Activated CD8-positive, alpha-beta T cell treated with anti-CD3 and anti-CD28 coated beads, Interleukin-2, amount 10 ng/mL, durations not matched to agents 7 days and 5 days (primary cell): ENCODE results near the gene SATL1. TPM values are rescaled to one million over a fixed set of nuclear protein-coding genes. Genes with fewer than 3 reads are reported as not detected.
A peak's percentile ranks its signal among the peaks of the same experiment; 100 is the strongest.

Source experiments
- ATAC-seq: fragments of 150-1000 bp; cut with Tn5 transposase; one replicate; pipeline ENCODE4 v1.10.0; 2021; ENCODE audit warnings: moderate library complexity
- CTCF ChIA-PET: fragments of 350-600 bp; sonication (Branson Sonifier 250); formaldehyde crosslinking; loops from one replicate; lab custom pipeline; 2021; ENCODE audit warnings: antibody characterized with exemption; lab: Charles Lee
- POLR2A ChIA-PET: fragments of 350-600 bp; sonication (Branson Sonifier 250); formaldehyde crosslinking; loops from one replicate; lab custom pipeline; 2021; ENCODE audit warnings: antibody characterized with exemption; lab: Charles Lee
- DNase-seq: peaks from one replicate; pipeline ENCODE4 v3.0.0-alpha.2; 2020
- H3K27ac Mint-ChIP-seq: one replicate; pipeline ENCODE4 v1.8.0; 2021; ENCODE audit warnings: mild to moderate bottlenecking, mixed read lengths
- H3K27me3 Mint-ChIP-seq: one replicate; pipeline ENCODE4 v1.8.0; 2021; ENCODE audit warnings: low read depth, mixed read lengths
- H3K36me3 Mint-ChIP-seq: one replicate; pipeline ENCODE4 v1.8.0; 2021; ENCODE audit warnings: low read depth, mixed read lengths
- H3K4me1 Mint-ChIP-seq: one replicate; pipeline ENCODE4 v1.8.0; 2021; ENCODE audit warnings: low read depth, mixed read lengths
- H3K4me3 Mint-ChIP-seq: one replicate; pipeline ENCODE4 v1.8.0; 2021; ENCODE audit warnings: mild to moderate bottlenecking, mixed read lengths
- H3K9me3 Mint-ChIP-seq: one replicate; pipeline ENCODE4 v1.8.0; 2022; ENCODE audit warnings: mixed read lengths; ENCODE audit not compliant: insufficient read depth
- total RNA-seq, 2 experiments: library from RNA; stranded (reverse); gene quantifications; one replicate each; pipeline ENCODE4 v1.2.3, GENCODE V29; 2021

The SATL1 gene
- total RNA-seq, 2 experiments from 2014 or later: not detected

- CTCF ChIA-PET: no interaction called here
Measured at GRCh38 chrX:85196319-85196718, 47.3 kb downstream of the SATL1 start.

GRCh38 chrX:85159644-85160043 is 83.9 kb downstream of the SATL1 start:
- Mint-ChIP-seq H3K36me3 (no peaks in the 10 kb centered on the region), H3K4me3 (no peak overlapping the region), H3K9me3 (no peaks in the 10 kb centered on the region), H3K27ac (no peak overlapping the region), H3K27me3 (no peaks in the 10 kb centered on the region), H3K4me1 (no peaks in the 10 kb centered on the region)
- ChIA-PET POLR2A (no interaction called here), CTCF (no interaction called here)
- DNase-seq: no peak
- ATAC-seq: no peak

More at GRCh38 chrX:85196319-85196718, 47.3 kb downstream of the SATL1 start:
- Mint-ChIP-seq H3K27ac (no peak overlapping the region), H3K4me3 (no peak overlapping the region), H3K9me3 (no peaks in the 10 kb centered on the region), H3K4me1 (no peaks in the 10 kb centered on the region), H3K27me3 (no peaks in the 10 kb centered on the region), H3K36me3 (no peaks in the 10 kb centered on the region)
- no peak for DNase-seq
- no peak for ATAC-seq
- POLR2A ChIA-PET: no interaction called here

- no peak overlapping the region for H3K4me3 Mint-ChIP-seq
- no peaks in the 10 kb centered on the region for H3K9me3 Mint-ChIP-seq
- POLR2A ChIA-PET: no interaction called here
- no peaks in the 10 kb centered on the region for H3K27me3 Mint-ChIP-seq
- CTCF ChIA-PET: interaction anchor here (1.4 kb wide), 1 partner anchor 30 kb away, joined by 4 read pairs; no protein-coding TSS in a partner anchor
- ATAC-seq (no peak), DNase-seq (no peak)
- H3K27ac Mint-ChIP-seq: no peak overlapping the region
- no peaks in the 10 kb centered on the region for H3K36me3 Mint-ChIP-seq
- no peaks in the 10 kb centered on the region for H3K4me1 Mint-ChIP-seq
Measured at GRCh38 chrX:85140964-85141363, 102.6 kb downstream of the SATL1 start.

GRCh38 chrX:85139422-85139821 is 104.2 kb downstream of the SATL1 start:
- no peak overlapping the region for H3K4me3 Mint-ChIP-seq
- H3K4me1 Mint-ChIP-seq: no peaks in the 10 kb centered on the region
- ChIA-PET CTCF (no interaction called here), POLR2A (no interaction called here)
- H3K27ac Mint-ChIP-seq: no peak overlapping the region
- no peaks in the 10 kb centered on the region for H3K9me3 Mint-ChIP-seq
- ATAC-seq: no peak
- H3K27me3 Mint-ChIP-seq: no peaks in the 10 kb centered on the region
- no peak for DNase-seq
- H3K36me3 Mint-ChIP-seq: no peaks in the 10 kb centered on the region

GRCh38 chrX:85136409-85136808 is 107.2 kb downstream of the SATL1 start:
- Mint-ChIP-seq H3K36me3 (no peaks in the 10 kb centered on the region), H3K4me1 (no peaks in the 10 kb centered on the region), H3K27ac (no peak overlapping the region), H3K4me3 (no peak overlapping the region), H3K9me3 (no peaks in the 10 kb centered on the region), H3K27me3 (no peaks in the 10 kb centered on the region)
- POLR2A ChIA-PET: no interaction called here
- DNase-seq (no peak), ATAC-seq (no peak)
- CTCF ChIA-PET: no interaction called here

GRCh38 chrX:85115252-85115651 is 128.3 kb downstream of the SATL1 start:
- ATAC-seq: no peak
- POLR2A ChIA-PET: no interaction called here
- DNase-seq: no peak
- H3K9me3 Mint-ChIP-seq: no peaks in the 10 kb centered on the region
- no peak overlapping the region for H3K27ac Mint-ChIP-seq
- H3K4me3 Mint-ChIP-seq: no peak overlapping the region
- H3K4me1 Mint-ChIP-seq: no peaks in the 10 kb centered on the region
- CTCF ChIA-PET: no interaction called here
- H3K36me3 Mint-ChIP-seq: no peaks in the 10 kb centered on the region
- no peaks in the 10 kb centered on the region for H3K27me3 Mint-ChIP-seq

GRCh38 chrX:85114776-85115175 is 128.8 kb downstream of the SATL1 start:
- H3K9me3 Mint-ChIP-seq: no peaks in the 10 kb centered on the region
- no peak for DNase-seq
- H3K36me3 Mint-ChIP-seq: no peaks in the 10 kb centered on the region
- no peak overlapping the region for H3K27ac Mint-ChIP-seq
- ChIA-PET CTCF (no interaction called here), POLR2A (no interaction called here)
- no peak overlapping the region for H3K4me3 Mint-ChIP-seq
- no peaks in the 10 kb centered on the region for H3K27me3 Mint-ChIP-seq
- H3K4me1 Mint-ChIP-seq: no peaks in the 10 kb centered on the region
- ATAC-seq: no peak

GRCh38 chrX:85114171-85114570 is 129.4 kb downstream of the SATL1 start:
- ChIA-PET POLR2A (no interaction called here), CTCF (no interaction called here)
- no peaks in the 10 kb centered on the region for H3K4me1 Mint-ChIP-seq
- no peaks in the 10 kb centered on the region for H3K27me3 Mint-ChIP-seq
- DNase-seq (no peak), ATAC-seq (no peak)
- H3K36me3 Mint-ChIP-seq: no peaks in the 10 kb centered on the region
- H3K9me3 Mint-ChIP-seq: no peaks in the 10 kb centered on the region
- no peak overlapping the region for H3K27ac Mint-ChIP-seq
- no peak overlapping the region for H3K4me3 Mint-ChIP-seq

- H3K4me3 Mint-ChIP-seq: no peak overlapping the region
- no peak for ATAC-seq
- DNase-seq: no peak
- POLR2A ChIA-PET: no interaction called here
- H3K27me3 Mint-ChIP-seq: no peaks in the 10 kb centered on the region
- H3K4me1 Mint-ChIP-seq: no peaks in the 10 kb centered on the region
- no peaks in the 10 kb centered on the region for H3K36me3 Mint-ChIP-seq
- no peak overlapping the region for H3K27ac Mint-ChIP-seq
- CTCF ChIA-PET: no interaction called here
- no peaks in the 10 kb centered on the region for H3K9me3 Mint-ChIP-seq
Measured at GRCh38 chrX:85113746-85114145, 129.8 kb downstream of the SATL1 start.

GRCh38 chrX:85112293-85112692 is 131.3 kb downstream of the SATL1 start:
- no peak for ATAC-seq
- ChIA-PET POLR2A (no interaction called here), CTCF (interaction anchor here (1.2 kb wide), 1 partner anchor 10 kb away, joined by 3 read pairs; no protein-coding TSS in a partner anchor)
- no peak for DNase-seq
- H3K27ac Mint-ChIP-seq: no peak overlapping the region
- no peaks in the 10 kb centered on the region for H3K9me3 Mint-ChIP-seq
- H3K4me3 Mint-ChIP-seq: no peak overlapping the region
- H3K4me1 Mint-ChIP-seq: no peaks in the 10 kb centered on the region
- H3K27me3 Mint-ChIP-seq: no peaks in the 10 kb centered on the region
- no peaks in the 10 kb centered on the region for H3K36me3 Mint-ChIP-seq

- no peaks in the 10 kb centered on the region for H3K4me1 Mint-ChIP-seq
- no peaks in the 10 kb centered on the region for H3K9me3 Mint-ChIP-seq
- CTCF ChIA-PET: interaction anchor here (1.1 to 3.0 kb wide), 5 partner anchors 11 to 29 kb away, joined by 3 to 10 read pairs (median 4); no protein-coding TSS in a partner anchor
- ATAC-seq: no peak
- DNase-seq: no peak
- H3K27ac Mint-ChIP-seq: no peak overlapping the region
- no peaks in the 10 kb centered on the region for H3K36me3 Mint-ChIP-seq
- no peak overlapping the region for H3K4me3 Mint-ChIP-seq
- POLR2A ChIA-PET: no interaction called here
- H3K27me3 Mint-ChIP-seq: no peaks in the 10 kb centered on the region
Measured at GRCh38 chrX:85111347-85111746, 132.2 kb downstream of the SATL1 start.

- H3K9me3 Mint-ChIP-seq: no peaks in the 10 kb centered on the region
- H3K27me3 Mint-ChIP-seq: no peaks in the 10 kb centered on the region
- no peaks in the 10 kb centered on the region for H3K36me3 Mint-ChIP-seq
- POLR2A ChIA-PET: no interaction called here
- CTCF ChIA-PET: interaction anchor here (3.0 kb wide), 1 partner anchor 25 kb away, joined by 10 read pairs; no protein-coding TSS in a partner anchor
- no peak overlapping the region for H3K4me3 Mint-ChIP-seq
- H3K4me1 Mint-ChIP-seq: no peaks in the 10 kb centered on the region
- DNase-seq: peak; percentile 19
- H3K27ac Mint-ChIP-seq: no peak overlapping the region
- ATAC-seq: no peak
Measured at GRCh38 chrX:85109235-85109634, 134.3 kb downstream of the SATL1 start.

GRCh38 chrX:85108165-85108564 is 135.4 kb downstream of the SATL1 start:
- ChIA-PET CTCF (no interaction called here), POLR2A (no interaction called here)
- Mint-ChIP-seq H3K9me3 (no peaks in the 10 kb centered on the region), H3K4me1 (no peaks in the 10 kb centered on the region), H3K27me3 (no peaks in the 10 kb centered on the region), H3K4me3 (no peak overlapping the region), H3K36me3 (no peaks in the 10 kb centered on the region), H3K27ac (no peak overlapping the region)
- DNase-seq (no peak), ATAC-seq (no peak)
